Activated CD8-positive, alpha-beta T cell treated with anti-CD3 and anti-CD28 coated beads for 36 hours (primary cell): ENCODE measurements around the gene PRRX2. TPM values are rescaled to one million over a fixed set of nuclear protein-coding genes. Genes with fewer than 3 reads are reported as not detected.

Source experiments
- ATAC-seq: fragments of 200-7000 bp; cut with Tn5 transposase; one replicate; pipeline ENCODE4 v1.10.0; 2021; ENCODE audit warnings: mild to moderate bottlenecking, moderate library complexity
- CTCF ChIA-PET: fragments of 350-600 bp; sonication (Branson Sonifier 250); formaldehyde crosslinking; loops from one replicate; lab custom pipeline; 2021; ENCODE audit warnings: antibody characterized with exemption; lab: Charles Lee
- POLR2A ChIA-PET: fragments of 350-600 bp; sonication (Branson Sonifier 250); formaldehyde crosslinking; loops from one replicate; lab custom pipeline; 2021; ENCODE audit warnings: antibody characterized with exemption; lab: Charles Lee
- DNase-seq: peaks from one replicate; pipeline ENCODE4 v3.0.0-alpha.2; 2020
- H3K27ac Mint-ChIP-seq: one replicate; pipeline ENCODE4 v1.8.0; 2021; ENCODE audit warnings: mild to moderate bottlenecking, mixed read lengths
- H3K27me3 Mint-ChIP-seq: one replicate; pipeline ENCODE4 v1.8.0; 2021; ENCODE audit warnings: mixed read lengths
- H3K36me3 Mint-ChIP-seq: one replicate; pipeline ENCODE4 v1.8.0; 2021; ENCODE audit warnings: low read depth, mixed read lengths
- H3K4me1 Mint-ChIP-seq: one replicate; pipeline ENCODE4 v1.8.0; 2021; ENCODE audit warnings: low read depth, mixed read lengths
- H3K4me3 Mint-ChIP-seq: one replicate; pipeline ENCODE4 v1.8.0; 2021; ENCODE audit warnings: mild to moderate bottlenecking, moderate library complexity, mixed read lengths
- H3K9me3 Mint-ChIP-seq: one replicate; pipeline ENCODE4 v1.8.0; 2021; ENCODE audit warnings: mixed read lengths
- CTCF ChIP-seq: fragments of 200-600 bp; IDR thresholded peaks from one replicate; pipeline ENCODE4 v1.8.0; 2022; ENCODE audit warnings: antibody characterized with exemption, mild to moderate bottlenecking
- intact Hi-C: fragments of 100-400 bp; cut with micrococcal nuclease; formaldehyde crosslinking; loops from one replicate; pipeline ENCODE4 v1.10.0; 2022
- total RNA-seq, 2 experiments: library from RNA; stranded (reverse); gene quantifications; one replicate each; pipeline ENCODE4 v1.2.3, GENCODE V29; 2021

The PRRX2 gene
- total RNA-seq, 2 experiments from 2014 or later: 0.85 to 1.2 TPM

DNA sequence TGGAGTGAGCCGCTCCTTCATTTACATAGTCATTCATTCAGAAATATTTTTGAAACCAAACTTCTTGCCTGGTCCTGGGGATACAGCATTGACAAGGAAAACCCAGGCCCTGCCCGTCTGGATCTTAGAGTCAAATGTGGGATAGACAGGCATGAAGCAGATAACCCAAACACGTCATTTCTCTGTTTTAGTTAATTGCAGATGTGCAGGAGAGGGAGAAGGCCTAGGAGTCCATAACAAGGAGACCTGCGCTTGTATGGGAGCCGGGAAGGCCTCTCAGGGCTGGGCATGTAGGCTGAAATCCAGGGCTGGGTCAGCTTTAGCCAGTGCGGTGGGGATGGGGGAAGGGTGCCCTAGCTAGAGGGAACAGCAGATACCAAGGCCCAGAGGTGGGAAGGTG is 43.3 kb downstream of the PRRX2 start:
- ATAC-seq: no peak
- H3K9me3 Mint-ChIP-seq: no peaks in the 10 kb centered on the region
- no peaks in the 10 kb centered on the region for H3K36me3 Mint-ChIP-seq
- peaks cover 3% of the 10 kb centered on the region for H3K27me3 Mint-ChIP-seq
- POLR2A ChIA-PET: no interaction called here
- DNase-seq: no peak
- TF ChIP-seq CTCF: no peak
- no peak overlapping the region for H3K4me3 Mint-ChIP-seq
- peaks cover 20% of the 10 kb centered on the region for H3K4me1 Mint-ChIP-seq
- intact Hi-C loops: no loop called here
- H3K27ac Mint-ChIP-seq: no peak overlapping the region
- CTCF ChIA-PET: interaction anchor here (1.0 to 4.5 kb wide), 2 partner anchors 18 to 57 kb away, joined by 3 to 27 read pairs; no protein-coding TSS in a partner anchor

DNA sequence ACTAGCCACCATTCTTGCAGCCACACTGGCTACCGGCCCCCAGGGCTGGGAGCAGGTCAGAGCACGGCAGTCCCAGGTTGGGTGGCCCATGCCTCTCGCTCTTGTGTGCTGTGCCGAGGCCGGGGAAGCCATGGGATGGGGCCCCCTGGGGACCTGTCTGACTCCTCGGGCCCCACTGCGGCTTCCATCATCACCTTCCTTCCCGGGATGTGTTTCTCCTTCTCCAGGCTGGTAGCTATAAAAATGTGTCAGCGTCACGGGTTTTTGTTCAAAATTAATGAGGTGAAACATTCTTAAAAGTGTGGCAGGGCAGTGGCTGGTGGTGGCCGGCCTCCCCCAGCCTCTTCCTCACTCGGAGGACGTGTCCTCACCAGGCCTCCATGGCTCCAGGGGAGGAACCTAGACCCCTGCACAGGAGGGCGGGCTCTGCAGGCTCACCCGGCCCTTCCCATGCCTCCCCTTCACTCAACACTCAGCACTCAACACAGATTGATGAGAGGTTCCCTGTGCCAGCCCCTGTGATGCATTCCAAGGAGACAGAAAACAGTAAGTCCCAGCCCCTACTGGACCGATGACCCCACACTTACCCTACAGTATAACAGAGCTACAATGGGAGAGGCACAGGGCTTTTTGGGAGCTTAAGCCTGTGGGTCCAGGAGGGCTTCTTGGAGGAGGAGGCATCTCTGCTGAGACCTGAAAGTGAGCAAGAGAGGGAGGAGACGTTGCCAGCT is 44.2 kb downstream of the PRRX2 start:
- H3K27me3 Mint-ChIP-seq: peaks cover 3% of the 10 kb centered on the region
- H3K4me3 Mint-ChIP-seq: no peak overlapping the region
- no peaks in the 10 kb centered on the region for H3K36me3 Mint-ChIP-seq
- ChIA-PET POLR2A (no interaction called here), CTCF (interaction anchor here (1.0 to 4.5 kb wide), 3 partner anchors 13 to 56 kb away, joined by 3 to 27 read pairs (median 5); no protein-coding TSS in a partner anchor)
- intact Hi-C loops: no loop called here
- TF ChIP-seq CTCF: no peak
- ATAC-seq (no peak), DNase-seq (no peak)
- peaks cover 20% of the 10 kb centered on the region for H3K4me1 Mint-ChIP-seq
- no peaks in the 10 kb centered on the region for H3K9me3 Mint-ChIP-seq
- no peak overlapping the region for H3K27ac Mint-ChIP-seq

DNA sequence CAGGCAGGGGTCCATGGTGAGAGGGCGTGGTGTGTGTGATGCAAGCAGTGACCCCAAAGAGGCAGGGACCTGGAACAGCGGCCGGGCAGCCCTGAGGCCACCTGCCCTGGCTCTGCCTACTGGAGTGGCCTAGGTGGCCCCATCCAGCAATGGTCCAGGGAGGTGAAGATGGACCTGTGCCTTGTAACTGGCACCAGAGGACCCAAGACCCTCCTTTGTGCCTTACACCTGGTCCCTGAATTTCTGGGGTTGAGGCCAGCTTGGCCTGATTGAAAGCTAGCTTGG is 44.7 kb downstream of the PRRX2 start:
- intact Hi-C loops: no loop called here
- Mint-ChIP-seq H3K27ac (no peak overlapping the region), H3K36me3 (no peaks in the 10 kb centered on the region), H3K27me3 (peaks cover 3% of the 10 kb centered on the region), H3K4me3 (no peak overlapping the region), H3K9me3 (no peaks in the 10 kb centered on the region), H3K4me1 (peaks cover 20% of the 10 kb centered on the region)
- no peak for TF ChIP-seq CTCF
- ChIA-PET CTCF (interaction anchor here (1.0 to 4.5 kb wide), 4 partner anchors 14 to 74 kb away, joined by 3 to 27 read pairs (median 5); no protein-coding TSS in a partner anchor), POLR2A (no interaction called here)
- no peak for DNase-seq
- no peak for ATAC-seq

- POLR2A ChIA-PET: interaction anchor here (1.3 to 1.5 kb wide), 3 partner anchors 9 to 22 kb away, joined by 3 to 6 read pairs (median 3); no protein-coding TSS in a partner anchor
- intact Hi-C loops: no loop called here
- H3K36me3 Mint-ChIP-seq: no peaks in the 10 kb centered on the region
These were observed 47.4 kb downstream of the PRRX2 start for GRCh38 chr9:129712634-129713401.

More at GRCh38 chr9:129712634-129713401, 47.4 kb downstream of the PRRX2 start:
- TF ChIP-seq CTCF: no peak
- no peaks in the 10 kb centered on the region for H3K9me3 Mint-ChIP-seq
- H3K4me1 Mint-ChIP-seq: peaks cover 20% of the 10 kb centered on the region
- no peak overlapping the region for H3K4me3 Mint-ChIP-seq
- no peak overlapping the region for H3K27ac Mint-ChIP-seq
- CTCF ChIA-PET: interaction anchor here (1.9 to 4.5 kb wide), 5 partner anchors 11 to 25 kb away, joined by 4 to 27 read pairs (median 10); no protein-coding TSS in a partner anchor
- peak; percentile 49 for DNase-seq
- ATAC-seq: peak; percentile 56
- H3K27me3 Mint-ChIP-seq: peaks cover 6% of the 10 kb centered on the region
